Stimulated activated CD8-positive, alpha-beta memory T cell treated with anti-CD3 and anti-CD28 coated beads, Interleukin-7, amount 100 ng/mL, for 1 hour (primary cell): ENCODE measurements around the gene TRIM38.
"Not testable (repeated sequence)": the region's sequence is repeated elsewhere in the genome, so short reads cannot be mapped to it uniquely, and the experiment has no call there.

Experiments used
- DNase-seq, 2 donors: peaks; one replicate each; pipeline ENCODE4 v3.0.0-alpha.2; 2020; ENCODE audit warnings: low read depth in 2 of 2

Gene TRIM38

DNA sequence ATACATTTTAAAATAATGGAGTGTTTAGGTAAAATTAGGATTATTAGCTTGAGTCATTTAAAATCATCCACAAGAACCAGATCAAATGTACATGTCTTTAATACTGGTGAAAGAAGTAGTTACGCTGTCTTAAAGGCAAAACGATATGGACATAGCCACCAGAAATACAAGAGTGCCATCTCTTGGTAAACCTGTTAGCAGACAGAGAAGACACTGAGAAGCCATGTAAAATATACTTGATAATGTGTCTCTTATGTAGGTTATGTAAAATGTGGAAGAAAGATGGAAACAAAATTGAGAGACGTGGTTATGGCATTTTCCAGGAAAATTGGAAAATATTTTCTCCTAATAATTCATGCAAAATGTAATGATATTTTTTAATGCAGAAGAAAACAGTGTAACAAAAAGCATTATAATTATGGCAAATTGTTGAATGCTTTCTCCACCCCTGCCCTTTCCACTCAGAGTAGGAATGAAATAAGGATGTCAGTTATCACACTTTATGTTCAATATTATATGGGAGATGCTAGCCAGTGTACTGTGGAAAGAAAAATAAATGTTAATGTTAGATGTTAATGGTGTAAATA lies 19.9 kb upstream of the TRIM38 start:
- no peak for DNase-seq

DNA sequence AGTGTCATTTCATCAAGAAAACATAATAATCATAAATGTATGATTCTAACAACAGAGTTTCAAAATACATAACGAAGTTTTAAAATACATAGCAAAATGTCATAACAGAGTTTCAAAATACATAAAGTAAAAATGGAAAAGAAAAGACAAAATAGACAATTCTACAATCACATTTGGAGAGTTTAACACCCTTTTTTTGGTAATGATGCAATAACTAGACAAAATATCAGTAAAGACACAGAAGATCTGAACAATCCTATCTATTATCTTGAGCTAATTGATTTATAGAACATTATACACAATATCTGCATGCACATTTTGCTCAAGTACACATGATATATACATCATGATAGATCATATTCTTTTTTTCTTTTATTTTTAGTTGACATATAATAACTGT lies 18.7 kb upstream of the TRIM38 start:
- no peak for DNase-seq

DNA sequence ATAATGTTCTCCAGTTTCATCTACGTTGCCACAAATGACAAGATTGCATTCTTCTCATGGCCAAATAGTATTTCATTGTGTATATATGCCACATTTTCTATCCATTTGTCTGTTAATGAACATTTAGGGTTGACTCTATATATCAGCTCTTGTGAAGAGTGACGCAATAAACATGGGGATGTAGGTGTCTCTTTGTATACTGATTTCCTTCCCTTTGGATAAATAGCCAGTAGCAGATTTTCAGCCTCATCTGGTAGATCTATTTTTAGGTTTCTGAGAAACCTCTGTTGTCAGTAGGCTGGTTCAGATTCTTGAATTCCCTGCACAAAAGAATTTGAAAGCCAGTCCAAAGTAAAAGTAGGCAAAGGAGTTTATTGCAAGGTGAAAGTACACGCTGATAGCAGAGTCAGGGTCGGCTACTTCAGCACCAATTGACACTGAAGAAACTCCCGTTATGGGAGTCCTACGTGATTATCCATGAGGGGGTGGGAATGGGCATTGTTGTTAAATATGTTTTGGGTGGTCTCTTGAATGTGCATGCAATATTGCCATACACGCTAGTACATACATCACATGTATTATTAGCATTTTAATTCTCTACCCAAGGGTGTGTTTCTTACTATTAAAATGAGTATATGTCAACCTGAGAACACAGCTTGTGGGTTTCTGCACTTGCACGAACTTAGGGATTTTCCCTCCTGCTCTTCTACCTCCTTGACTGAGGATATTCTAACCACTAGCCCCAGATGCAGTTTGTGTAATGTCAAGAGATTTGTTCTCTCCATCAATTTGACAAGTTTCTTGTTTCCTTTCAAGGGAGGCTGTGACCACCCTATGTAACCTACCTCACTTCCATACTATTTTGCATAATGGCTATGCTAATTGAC lies 17.7 kb upstream of the TRIM38 start:
- DNase-seq, result no peak

DNA sequence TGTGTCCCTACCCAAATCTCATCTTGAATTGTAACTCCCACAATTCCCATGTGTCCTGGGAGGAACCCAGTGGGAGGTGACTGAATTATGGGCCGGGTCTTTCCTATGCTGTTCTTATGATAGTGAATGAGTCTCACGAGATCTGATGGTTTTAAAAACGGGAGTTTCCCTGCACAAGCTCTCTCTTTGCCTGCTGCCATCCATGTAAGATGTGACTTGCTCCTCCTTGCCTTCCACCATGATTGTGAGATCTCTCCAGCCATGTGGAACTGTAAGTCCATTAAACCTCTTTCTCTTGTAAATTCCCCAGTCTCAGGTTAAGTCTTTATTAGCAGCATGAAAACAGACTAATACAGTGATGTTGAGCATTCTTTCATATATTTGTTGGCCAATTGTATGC lies 16.9 kb upstream of the TRIM38 start:
- not testable (repeated sequence) for DNase-seq

DNA sequence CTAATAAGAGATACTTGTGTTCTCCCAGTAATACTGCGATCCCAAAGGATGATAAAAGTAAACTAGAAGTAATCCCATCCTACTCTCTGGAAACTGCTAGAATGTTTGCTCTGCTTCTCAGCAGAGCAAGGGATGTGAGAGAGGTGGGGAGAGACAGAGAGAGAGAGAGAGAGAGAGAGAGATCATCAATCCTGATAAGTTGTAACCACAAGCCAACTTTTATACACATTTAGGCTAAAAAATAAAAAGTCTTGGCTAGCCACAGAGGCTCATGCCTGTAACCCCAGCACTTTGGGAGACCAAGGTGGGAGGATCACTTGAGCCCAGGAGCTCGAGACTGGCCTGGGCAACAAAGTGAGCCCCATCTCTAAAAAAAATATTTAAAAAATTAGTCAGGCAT lies 16.0 kb upstream of the TRIM38 start:
- no peak for DNase-seq

DNA sequence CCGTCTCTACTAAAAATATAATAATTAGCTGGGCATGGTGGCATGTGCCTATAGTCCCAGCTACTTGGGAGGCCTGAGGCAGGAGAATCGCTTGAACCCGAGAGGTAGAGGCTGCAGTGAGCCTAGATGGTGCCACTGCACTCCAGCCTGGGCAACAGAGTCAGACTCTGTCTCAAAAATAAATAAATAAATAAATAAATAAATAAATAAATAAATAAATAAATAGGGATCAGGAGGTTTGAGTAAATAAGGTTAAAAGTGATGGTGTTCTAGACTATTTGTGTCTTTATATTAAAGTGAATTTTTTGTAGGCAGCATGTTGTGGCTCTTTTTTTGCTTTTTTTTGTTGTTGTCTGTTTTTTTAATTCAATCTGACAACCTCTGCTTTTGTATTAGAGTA lies 15.1 kb upstream of the TRIM38 start:
- DNase-seq, result not testable (repeated sequence)

DNA sequence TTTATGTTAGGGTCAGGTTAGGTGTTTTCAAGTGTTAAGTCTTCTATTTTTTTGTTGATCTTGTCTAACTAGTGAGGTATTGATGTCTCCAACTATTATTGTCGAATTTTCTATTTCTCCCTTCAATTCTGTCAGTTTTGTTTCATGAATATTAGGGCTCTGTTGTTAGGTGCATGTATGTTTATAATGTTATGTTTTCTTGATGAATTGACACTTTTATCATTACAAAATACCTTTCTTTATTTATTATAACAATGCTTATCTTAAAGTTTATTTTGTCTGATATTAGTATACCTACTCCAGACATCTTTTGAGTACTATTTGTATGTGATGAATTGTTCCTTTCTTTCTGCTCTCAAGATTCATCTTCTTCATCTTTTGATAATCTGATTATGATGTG lies 12.9 kb upstream of the TRIM38 start:
- DNase-seq, result no peak

DNA sequence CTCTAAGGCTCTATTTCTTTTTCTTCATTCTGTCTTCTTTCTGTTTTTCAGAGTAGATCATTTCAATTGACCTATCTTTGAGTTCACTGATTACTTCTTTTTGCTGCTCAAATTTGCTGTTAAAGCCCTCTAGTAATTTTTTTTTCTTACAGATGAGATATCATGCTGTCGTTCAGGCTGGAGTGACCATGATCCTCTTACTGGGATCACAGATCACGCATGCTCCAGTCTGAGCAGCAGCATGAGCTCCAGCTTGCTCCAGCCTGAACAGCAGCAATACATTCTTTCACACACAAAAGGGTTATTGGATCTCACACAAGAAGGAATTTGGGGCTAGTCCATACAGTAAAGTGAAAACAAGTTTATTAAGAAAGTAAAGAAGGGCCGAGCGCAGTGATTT lies 12.3 kb upstream of the TRIM38 start:
- DNase-seq, result no peak

DNA sequence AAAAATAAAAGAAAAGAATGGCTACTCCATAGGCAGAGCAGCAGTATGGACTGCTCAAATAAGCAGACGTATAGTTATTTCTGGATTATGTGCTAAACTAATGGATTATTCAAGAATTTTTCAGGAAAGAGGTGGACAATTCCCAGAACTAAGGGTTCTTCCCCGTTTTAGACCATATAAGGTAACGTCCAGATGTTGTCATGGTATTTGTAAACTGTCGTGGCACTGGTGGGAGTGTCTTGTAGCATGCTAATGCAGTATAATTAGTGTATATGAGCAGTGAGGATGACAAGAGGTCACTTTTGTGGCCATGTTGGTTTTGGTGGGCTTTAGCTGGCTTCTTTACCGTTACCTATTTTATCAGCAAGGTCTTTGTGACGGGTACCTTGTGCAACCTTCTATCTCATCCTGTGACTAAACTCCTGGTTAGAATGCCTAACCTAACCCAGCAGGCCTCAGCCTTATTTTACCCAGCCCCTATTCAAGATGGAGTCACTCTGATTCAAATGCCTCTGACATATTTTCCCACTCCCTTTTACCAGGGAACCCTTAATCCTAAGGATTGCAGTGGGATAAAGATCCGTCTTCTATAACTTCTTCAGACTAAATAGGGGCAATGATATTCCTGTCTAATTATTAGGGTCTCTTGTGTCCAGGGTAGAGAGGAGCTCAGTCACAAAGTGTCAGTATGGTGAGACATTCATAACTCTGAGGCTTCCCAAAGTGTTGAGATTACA lies 11.1 kb upstream of the TRIM38 start:
- no peak for DNase-seq

DNA sequence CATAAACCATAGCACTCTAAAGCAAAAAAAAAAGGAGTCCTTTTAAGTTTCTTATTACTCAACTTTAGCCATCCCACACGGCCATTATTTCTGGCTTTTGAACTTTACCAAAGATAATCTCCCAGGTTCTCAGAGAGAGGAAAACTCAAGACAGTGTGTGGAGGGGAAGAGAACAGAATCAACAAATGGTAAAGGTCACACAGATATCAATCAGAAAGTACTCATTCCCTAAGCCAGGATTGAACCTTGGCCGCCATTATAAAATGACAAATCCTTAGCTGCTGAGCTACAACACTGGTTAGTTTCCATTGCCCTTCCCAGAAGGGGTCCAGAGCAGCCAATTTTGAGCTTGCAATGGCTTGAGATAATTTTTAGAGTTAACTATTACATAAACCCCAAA lies 10.1 kb upstream of the TRIM38 start:
- DNase-seq, result no peak

DNA sequence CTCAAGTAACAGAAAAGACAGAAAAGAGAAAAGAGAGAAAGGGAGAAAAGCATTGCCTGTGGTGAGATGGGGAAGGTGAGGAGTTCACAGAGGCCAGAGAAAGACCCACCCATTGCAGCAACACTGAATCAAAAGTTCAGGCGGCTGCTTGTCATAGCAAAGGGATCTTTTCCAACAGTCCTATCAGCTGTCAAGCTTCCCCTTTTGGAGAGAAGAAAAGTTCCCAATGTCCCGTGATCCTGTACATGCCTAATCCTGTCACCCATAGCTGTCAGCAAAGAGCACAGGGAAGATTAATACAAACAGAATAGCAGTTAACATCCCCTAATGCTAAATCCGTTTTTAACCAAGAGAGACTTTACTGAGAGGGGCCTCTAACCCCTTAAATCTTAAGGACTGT lies 8.9 kb upstream of the TRIM38 start:
- no peak for DNase-seq

DNA sequence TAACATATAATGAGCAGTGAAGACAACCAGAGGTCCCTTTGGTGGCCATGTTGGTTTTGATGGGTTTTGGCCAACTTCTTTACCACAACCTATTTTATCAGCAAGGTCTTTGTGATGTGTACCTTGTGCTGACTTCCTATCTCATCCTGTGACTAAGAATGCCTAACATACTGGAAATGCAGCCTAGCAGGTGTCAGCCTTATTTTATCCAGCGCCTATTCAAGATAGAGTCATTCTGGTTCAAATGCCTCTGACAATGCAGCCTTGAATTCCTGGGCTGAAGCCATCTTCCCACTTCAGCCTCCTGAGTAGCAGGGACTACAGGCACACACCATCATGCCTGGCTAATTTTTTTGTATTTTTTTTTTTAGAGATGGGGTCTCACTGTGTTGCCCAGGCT lies 7.8 kb upstream of the TRIM38 start:
- no peak for DNase-seq

DNA sequence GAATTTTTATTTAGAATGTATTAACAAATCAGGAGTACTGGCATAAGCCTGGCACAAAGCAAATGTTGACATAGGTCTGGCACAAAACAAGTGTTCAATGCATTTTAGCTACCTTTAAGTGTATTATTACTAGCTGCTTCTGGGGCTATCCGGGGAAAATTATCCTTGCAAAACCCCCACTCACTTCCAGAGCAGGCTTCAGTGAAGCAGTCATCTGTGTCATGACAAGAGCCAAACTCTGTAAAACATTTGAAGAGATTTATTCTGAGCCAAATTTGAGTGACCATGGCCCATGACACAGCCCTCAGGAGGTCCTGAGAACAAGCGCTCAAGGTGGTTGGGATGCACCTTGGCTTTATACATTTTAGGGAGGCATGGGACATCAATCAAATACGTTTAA lies 6.4 kb upstream of the TRIM38 start:
- no peak for DNase-seq

DNA sequence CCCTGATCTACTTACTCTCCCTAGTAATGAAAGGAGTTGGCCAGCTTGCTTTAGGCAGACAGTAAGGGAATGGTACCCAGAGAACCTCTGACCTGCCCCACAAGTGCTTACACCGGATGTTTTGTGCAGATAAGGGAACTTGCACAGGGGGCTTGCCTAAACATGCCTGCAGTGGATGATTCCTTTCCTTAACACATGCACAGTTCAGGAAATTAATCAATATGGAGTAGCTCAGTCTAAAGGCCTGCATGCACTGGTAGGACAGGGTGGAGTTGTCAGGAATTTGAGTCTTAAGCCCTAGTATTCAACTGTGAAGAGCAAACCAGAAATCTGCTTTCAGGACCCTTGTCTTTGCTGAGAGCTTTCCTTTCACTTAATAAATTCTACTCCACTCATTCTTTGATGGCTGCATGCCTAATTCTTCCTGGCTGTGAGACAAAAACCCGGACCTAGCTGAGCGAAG lies 3.9 kb upstream of the TRIM38 start:
- DNase-seq, result no peak

DNA sequence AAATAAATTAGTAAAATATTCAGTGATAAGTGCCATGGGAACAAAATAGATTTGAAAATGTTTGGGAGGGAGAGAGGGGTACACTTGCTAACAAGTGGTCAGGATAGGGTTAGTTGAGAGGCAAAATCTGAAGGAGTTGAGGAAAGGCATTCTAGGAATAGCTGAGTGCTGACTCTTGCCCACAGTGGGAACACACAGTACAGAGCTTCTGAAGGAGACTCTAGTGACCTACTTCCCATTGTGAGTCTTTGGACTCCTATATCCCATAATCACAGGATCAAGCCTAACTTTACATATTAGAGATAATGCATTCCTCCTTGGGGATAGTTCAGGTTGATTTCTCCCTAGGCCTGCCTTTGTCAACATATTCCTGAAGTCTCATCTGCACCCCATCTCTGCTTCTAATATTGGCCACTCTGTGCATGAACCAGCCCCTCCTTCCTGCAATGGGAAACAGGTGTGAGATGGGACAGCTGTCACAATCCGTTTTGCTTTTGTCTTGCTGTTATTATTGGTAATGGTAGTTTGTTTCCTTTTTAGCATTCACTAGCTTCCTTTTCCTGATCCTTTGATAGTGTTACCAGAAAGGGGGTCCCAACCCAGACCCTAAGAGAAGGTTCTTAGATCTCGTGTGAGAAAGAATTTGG lies 2.6 kb upstream of the TRIM38 start:
- no peak for DNase-seq

DNA sequence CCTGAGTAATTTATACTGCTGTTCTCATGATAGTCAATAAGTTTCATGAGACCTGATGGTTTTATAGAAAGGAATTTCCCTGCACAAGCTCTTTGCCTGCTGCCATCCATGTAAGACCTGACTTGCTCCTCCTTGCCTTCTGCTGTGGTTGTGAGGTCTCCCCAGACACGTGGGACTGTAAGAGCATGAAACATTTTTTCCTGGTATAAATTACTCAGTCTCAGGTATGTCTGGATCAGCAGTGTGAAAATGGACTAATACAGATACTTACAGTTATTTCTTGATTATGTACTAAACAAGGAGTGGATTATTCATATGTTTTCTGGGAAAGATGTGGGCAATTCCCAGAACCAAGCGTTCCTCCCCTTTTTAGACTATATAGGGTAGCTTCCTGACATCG lies 1.9 kb upstream of the TRIM38 start:
- no peak for DNase-seq

DNA sequence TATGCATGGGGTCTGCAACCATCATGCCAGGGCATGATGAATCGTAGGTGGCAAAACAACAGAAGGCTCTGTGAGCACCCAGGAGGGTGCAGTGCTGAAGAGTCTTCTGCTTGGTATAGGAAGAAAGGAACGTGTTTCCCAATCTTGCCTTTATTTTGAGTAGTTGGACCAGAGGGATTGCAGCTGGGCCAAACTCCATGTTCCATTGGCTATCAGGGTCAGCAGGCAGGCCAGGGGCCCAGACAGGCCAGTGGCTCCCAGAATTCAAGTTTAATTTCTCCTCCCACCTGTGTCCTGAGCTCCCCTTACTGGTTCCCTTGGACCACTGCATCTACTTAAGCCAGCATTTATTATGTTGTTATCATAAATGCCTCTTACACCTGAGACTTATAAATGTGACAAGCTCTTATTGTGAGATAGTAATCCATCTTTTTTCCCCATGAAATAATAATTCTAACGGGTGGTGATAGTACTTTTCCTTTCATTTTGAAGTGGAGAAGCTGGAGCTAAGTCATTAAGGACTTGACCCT lies 918 bp upstream of the TRIM38 start:
- DNase-seq, result no peak

DNA sequence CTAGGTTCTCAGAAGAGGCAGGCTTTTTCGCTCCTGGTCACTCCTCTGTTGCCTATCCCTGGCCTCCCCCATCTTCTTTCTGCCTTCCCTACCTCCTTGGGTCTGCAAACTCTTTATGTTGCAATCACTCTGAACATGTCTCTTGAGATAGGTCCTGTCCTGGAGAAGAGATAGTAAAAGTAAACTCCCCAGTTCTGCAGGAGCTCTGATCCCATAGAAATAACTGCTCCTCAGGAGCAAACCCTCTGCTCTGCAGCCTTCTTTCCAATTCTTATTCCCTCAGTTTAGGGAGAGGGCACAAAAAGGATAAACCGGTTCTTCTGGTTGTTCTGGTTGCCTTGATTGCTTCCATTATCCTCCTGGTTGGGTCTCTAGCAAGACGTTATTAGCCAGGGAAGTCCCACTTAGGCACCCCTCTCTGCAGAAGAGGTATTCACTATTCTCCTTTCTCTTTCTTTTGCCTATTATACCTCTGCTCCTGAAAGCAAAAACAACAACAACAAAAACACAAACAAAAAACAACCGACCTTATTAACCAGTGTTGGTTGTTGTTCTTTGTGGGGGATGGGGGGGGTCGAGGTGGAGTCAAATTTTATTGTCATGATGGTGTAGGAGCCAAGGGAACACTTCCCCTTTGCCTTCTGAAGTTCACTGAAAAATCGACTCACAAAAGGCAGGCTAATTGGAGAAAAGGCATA lies 973 bp downstream of the TRIM38 start:
- DNase-seq, result no peak

DNA sequence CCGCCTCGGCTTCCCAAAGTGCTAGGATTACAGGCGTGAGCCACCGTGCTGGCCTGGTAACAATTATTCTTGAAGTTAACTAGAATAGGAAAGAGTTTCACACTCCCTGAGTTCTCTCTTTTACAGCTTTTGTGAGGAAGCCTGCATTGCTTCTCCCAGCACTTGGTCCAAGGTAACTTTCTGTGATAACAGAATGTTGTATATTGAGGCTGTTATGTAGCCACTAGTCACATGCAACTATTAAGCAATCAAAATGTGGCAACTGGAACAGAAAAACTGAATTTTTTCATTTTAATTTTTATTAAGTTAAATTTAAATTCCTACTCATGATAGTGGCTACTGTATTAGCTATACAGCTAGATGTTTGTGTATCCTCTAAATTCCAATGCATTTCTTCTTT lies 2.5 kb downstream of the TRIM38 start:
- DNase-seq, result no peak

DNA sequence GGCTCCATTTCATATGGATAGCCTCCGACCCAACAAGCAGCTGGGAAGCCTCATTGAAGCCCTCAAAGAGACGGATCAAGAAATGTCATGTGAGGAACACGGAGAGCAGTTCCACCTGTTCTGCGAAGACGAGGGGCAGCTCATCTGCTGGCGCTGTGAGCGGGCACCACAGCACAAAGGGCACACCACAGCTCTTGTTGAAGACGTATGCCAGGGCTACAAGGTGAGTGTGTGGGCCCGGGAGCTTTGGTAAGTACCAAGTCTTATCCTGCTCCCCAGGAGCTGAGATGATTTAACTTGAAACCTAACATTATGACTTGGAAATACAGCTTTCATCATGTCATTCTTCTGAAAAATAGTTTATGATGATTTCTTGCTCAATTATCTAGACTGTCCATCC lies 4.1 kb downstream of the TRIM38 start:
- DNase-seq, result no peak

DNA sequence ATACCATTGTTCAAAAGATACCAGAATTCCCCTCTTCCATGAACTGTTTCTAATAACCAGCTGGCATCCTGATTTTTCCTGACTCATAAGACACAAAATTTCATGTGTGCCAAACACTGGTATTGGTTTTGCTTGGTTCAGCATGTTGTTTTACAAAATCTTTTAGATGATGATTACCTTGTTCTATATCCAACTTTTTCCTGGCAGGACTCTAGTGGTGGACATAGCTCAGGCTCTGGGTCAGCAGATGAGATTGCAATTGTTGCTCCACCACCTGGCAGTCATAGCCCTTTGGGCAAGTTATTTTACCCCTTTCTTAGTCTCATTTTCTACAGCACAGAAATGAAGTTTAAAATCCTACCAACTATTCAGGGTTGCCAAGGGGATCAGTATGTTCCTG lies 6.2 kb downstream of the TRIM38 start:
- no peak for DNase-seq
